ENCODE results near the gene ALDH3A1. TPM values are rescaled to one million over a fixed set of nuclear protein-coding genes. Genes with fewer than 3 reads are reported as not detected.

The ALDH3A1 gene
- polyA plus RNA-seq (2013, experiment 1 of 2) = not detected
- polyA plus RNA-seq (2013, experiment 2 of 2) = not detected

DNA sequence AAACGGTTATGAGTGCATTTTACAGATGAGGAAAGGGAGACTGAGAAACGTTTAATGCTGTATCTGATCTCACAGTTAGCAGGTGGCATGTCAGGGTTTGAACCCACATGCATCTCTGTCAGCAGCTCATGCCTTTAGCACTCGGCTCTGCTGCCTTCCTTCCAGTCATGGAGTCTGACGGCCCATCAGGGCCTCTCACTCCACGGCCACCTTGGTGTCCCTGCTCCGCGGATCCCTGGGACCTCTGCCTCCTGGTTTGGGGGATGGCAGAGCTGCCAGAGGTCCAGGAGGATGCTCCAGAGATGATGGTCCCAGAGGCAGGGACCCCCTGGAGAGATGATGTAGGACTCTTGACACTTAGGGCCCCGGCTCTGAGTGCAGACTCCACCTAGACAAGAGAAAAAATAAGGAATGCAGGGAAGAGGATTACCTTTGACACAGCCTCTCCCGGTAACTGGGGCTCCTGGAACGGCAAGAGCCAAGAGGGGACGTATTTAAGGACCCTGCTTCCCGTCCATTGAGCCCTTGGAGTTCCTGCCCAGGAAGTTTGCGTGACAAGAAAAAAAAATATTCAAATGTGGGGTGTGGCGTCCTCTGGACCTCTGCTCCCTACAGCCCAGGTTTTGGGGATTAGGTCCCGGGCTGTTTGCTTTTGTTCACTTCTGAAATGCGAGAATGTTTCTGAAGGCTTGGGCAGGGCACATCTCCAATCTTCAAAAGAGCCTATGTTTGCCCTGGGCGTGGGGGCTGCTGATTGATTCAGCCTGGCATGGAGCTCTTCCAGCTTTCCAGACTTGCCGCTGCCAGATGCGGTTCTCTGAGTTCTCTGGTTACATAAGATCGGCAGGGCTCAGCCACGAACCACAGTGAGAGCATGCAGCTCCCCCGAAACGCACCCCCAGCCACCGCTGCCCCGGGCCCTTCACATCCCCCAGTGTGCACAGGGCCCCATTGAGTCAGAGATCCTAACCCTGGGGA is at the start of gene ALDH3A1:
TSS of gene ALDH3A1 (minus strand) at position 470 of the 978 bp plus-strand sequence. CDS start 3,169 bp downstream, outside the sequence.
- Histone ChIP-seq H3K4me3 (ENCODE audit: extremely low read depth, insufficient read depth, low read length, poor library complexity, severe bottlenecking) (no peak within 1 kb of the TSS), H3K27ac (ENCODE audit: low read depth, low read length, severe bottlenecking) (no peak within 1 kb of the TSS), H3K36me3 (ENCODE audit: control insufficient read depth, insufficient read depth, low read length) (no peaks in the 10 kb centered on the region), H3K9me3 (ENCODE audit: control insufficient read depth, low read length) (no peaks in the 10 kb centered on the region), H3K4me1 (ENCODE audit: control insufficient read depth, insufficient read depth, low read length, poor library complexity, severe bottlenecking) (no peaks in the 10 kb centered on the region)
- 77 to 85% methylated on average over 20 of the region's 25 CpGs for WGBS, 2 experiments (ENCODE audit: insufficient coverage in 2 of 2)

DNA sequence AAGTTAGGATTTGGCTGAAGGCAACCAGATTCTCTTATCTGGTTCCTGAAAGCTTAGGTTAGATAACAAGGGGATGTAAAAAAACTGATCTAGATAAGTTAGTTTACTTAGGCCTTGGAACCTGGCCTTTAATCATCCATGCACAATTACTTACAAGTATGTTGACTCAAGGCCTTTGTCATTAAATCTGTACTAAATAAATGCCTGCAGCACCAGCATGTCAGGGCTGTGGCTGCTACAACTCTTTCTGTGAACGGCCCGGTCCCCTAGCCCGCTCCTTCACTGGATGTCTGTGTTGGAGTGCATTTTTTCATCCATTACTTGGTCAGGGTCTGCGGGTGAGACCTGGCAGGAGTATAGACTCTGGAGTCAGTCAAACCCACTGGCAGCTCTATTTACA is 48.4 kb upstream of the ALDH3A1 start:
- H3K4me3 ChIP-seq (ENCODE audit: extremely low read depth, insufficient read depth, low read length, poor library complexity, severe bottlenecking) = no peak overlapping the region
- H3K9me3 ChIP-seq (ENCODE audit: control insufficient read depth, low read length) = peaks cover 17% of the 10 kb centered on the region
- H3K4me1 ChIP-seq (ENCODE audit: control insufficient read depth, insufficient read depth, low read length, poor library complexity, severe bottlenecking) = no peaks in the 10 kb centered on the region
- no peak overlapping the region for H3K27ac ChIP-seq (ENCODE audit: low read depth, low read length, severe bottlenecking)
- H3K36me3 ChIP-seq (ENCODE audit: control insufficient read depth, insufficient read depth, low read length) = peaks cover 77% of the 10 kb centered on the region
- 85 to 92% methylated on average over 4 of the region's 4 CpGs for WGBS, 2 experiments (ENCODE audit: insufficient coverage in 2 of 2)

DNA sequence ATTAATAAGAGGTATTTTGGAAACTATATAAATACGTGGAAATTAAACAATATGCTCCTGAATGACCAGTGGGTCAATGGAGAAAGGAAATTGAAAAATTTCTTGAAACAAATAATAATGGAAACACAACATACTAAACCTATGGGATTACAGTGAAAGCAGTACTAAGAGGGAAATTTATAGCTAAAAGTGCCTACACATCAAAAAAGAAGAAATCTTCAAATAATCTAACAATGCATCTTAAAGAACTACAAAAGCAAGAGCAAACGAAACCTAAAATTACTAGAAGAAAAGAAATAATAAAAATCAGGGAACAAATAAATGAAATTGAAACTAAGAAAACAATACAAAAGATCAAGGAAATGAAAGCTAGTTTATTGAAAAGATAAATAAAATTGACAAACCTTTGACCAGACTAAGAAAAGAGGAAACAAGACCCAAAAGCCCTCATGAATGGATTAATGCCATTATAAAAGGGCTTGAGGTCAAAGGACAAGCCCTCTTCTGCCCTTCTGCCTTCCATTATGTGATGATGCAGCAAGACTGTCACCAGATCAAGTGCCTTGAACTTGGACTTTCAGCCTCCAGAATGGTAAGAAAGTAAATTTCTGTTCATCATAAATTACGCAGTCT is 43.9 kb upstream of the ALDH3A1 start:
- Histone ChIP-seq H3K36me3 (ENCODE audit: control insufficient read depth, insufficient read depth, low read length) (peaks cover 61% of the 10 kb centered on the region), H3K4me1 (ENCODE audit: control insufficient read depth, insufficient read depth, low read length, poor library complexity, severe bottlenecking) (no peaks in the 10 kb centered on the region), H3K4me3 (ENCODE audit: extremely low read depth, insufficient read depth, low read length, poor library complexity, severe bottlenecking) (no peak overlapping the region), H3K27ac (ENCODE audit: low read depth, low read length, severe bottlenecking) (no peak overlapping the region), H3K9me3 (ENCODE audit: control insufficient read depth, low read length) (peaks cover 12% of the 10 kb centered on the region)
- 100% methylated on average over 1 of the region's 3 CpGs; no CpG with 5 or more reads in 1 of the 2 experiments for WGBS, 2 experiments (ENCODE audit: insufficient coverage in 2 of 2)

DNA sequence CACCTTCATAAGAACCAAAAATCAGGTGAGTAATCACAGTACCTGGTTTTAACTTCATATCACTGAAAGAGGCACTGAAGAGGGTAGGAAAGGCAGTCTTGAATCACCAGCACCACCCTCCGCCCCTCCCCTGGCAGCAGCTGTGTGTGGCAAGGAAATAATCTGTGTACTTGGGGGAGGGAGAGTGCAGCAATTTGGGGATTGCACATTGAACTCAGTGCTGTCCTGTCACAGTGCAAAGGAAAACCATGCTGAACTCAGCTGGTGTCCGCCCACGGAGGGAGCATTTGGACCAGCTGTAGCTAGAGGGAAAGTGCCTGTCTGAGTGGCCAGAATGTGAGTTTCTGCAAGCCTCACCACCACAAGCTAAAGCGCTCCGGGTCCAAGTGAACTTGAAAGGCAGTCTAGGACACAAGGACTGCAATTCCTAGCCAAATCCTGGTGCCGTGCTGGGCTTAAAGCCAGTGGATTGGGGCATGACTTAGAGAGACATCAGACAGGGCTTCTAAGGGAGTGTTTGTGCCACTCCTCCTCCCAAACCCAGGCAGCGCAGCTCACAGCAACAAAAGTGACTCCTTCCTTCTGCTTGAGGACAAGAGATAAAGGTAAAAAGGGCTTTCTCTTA is 39.7 kb upstream of the ALDH3A1 start:
- H3K27ac ChIP-seq (ENCODE audit: low read depth, low read length, severe bottlenecking) = no peak overlapping the region
- H3K4me3 ChIP-seq (ENCODE audit: extremely low read depth, insufficient read depth, low read length, poor library complexity, severe bottlenecking) = no peak overlapping the region
- H3K36me3 ChIP-seq (ENCODE audit: control insufficient read depth, insufficient read depth, low read length) = peaks cover 19% of the 10 kb centered on the region
- no peaks in the 10 kb centered on the region for H3K9me3 ChIP-seq (ENCODE audit: control insufficient read depth, low read length)
- WGBS, 2 experiments (ENCODE audit: insufficient coverage in 2 of 2) = 83 to 98% methylated on average over 5 of the region's 7 CpGs
- no peaks in the 10 kb centered on the region for H3K4me1 ChIP-seq (ENCODE audit: control insufficient read depth, insufficient read depth, low read length, poor library complexity, severe bottlenecking)

DNA sequence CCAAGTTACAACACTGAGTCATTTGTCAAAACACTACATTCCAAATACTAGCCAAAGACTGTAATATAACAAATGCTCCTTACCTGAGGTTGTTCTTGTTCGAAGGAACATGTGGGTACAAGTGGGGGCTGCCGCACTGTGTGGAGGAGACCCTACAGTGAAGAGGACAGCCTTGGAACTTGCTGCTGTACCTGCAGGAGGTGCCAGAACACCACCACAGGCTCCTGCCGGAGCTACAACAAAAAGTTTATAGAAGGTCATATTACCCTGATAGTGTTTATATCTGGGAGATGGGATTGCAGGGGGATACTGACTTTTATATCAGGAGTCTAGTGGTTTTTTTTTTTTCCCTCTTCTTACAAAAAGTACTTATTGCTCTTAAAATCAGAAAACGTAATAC is 37.8 kb upstream of the ALDH3A1 start:
- Histone ChIP-seq H3K27ac (ENCODE audit: low read depth, low read length, severe bottlenecking) (no peak overlapping the region), H3K4me3 (ENCODE audit: extremely low read depth, insufficient read depth, low read length, poor library complexity, severe bottlenecking) (no peak overlapping the region), H3K4me1 (ENCODE audit: control insufficient read depth, insufficient read depth, low read length, poor library complexity, severe bottlenecking) (no peaks in the 10 kb centered on the region), H3K36me3 (ENCODE audit: control insufficient read depth, insufficient read depth, low read length) (peaks cover 17% of the 10 kb centered on the region), H3K9me3 (ENCODE audit: control insufficient read depth, low read length) (no peaks in the 10 kb centered on the region)
- WGBS, 2 experiments (ENCODE audit: insufficient coverage in 2 of 2) = 90 to 100% methylated on average over 1 to 2 of the region's 4 CpGs

DNA sequence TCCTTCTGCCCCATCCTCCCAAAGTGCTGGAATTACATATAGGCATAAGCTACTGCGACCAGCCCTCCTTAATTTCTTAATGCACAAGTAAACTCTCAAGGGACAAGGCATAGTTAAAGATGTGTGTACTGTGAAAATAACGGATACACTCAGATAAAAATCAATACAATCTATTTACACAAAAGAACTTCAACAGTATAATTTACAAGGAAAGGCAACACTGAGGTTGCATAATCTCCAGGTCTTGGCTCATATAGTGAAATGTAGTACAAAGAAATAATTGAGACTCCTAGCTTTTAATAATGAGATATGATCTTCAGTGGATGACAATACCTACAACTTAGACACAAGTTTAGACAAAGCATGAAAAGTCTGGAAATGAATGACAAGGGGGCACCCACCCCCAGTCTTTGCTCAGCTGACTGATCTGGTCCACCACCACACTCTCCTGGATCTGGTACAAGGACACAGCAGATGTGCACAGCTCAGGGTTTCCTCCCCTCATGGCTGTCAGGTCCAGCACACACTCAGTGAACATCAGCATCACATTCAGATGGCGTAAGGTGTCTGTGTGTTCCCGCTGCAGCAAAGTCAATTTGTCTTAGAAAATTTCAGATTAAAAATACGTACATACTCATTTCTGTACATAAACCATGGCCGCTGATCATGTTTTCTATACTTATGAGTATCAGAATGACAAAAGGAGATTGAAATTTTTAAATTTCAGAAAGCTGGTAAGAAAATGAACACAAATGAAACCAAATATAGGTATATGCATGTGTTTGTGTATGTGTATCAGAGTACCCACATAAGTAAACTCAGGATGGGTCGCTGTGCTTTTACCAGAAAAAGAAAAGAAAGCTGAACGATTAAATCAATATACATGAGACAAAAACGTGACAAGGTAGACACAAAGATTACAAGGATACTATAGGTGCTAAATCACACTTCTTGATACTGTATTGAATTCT is 33.7 kb upstream of the ALDH3A1 start:
- H3K36me3 ChIP-seq (ENCODE audit: control insufficient read depth, insufficient read depth, low read length) = peaks cover 19% of the 10 kb centered on the region
- 100% methylated on average over 1 of the region's 9 CpGs for WGBS, 2 experiments (ENCODE audit: insufficient coverage in 2 of 2)
- no peak overlapping the region for H3K4me3 ChIP-seq (ENCODE audit: extremely low read depth, insufficient read depth, low read length, poor library complexity, severe bottlenecking)

DNA sequence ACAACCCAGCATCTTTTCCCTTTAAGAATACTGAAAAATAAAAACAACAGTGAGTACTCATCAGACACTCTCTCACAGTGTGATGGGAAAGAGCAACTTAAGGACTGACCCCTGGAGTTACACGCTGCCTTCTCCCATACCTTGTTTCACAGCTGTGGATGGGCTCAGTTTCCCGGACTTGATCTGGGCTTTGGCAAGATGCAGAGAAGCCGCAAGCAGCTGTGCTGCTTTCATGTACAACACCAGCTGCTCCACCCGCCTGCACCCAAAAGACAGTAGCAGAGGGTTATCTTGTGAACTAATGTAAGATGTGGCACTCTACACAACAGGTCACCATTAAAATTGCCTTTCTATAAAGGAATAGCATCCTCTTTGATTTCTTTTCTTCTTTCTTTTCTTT is 32.7 kb upstream of the ALDH3A1 start:
- Histone ChIP-seq H3K36me3 (ENCODE audit: control insufficient read depth, insufficient read depth, low read length) (peaks cover 29% of the 10 kb centered on the region), H3K9me3 (ENCODE audit: control insufficient read depth, low read length) (no peaks in the 10 kb centered on the region), H3K4me3 (ENCODE audit: extremely low read depth, insufficient read depth, low read length, poor library complexity, severe bottlenecking) (no peak overlapping the region), H3K27ac (ENCODE audit: low read depth, low read length, severe bottlenecking) (no peak overlapping the region), H3K4me1 (ENCODE audit: control insufficient read depth, insufficient read depth, low read length, poor library complexity, severe bottlenecking) (no peaks in the 10 kb centered on the region)
- 83 to 100% methylated on average over 1 to 2 of the region's 4 CpGs for WGBS, 2 experiments (ENCODE audit: insufficient coverage in 2 of 2)

More for the DNA sequence above, 33.7 kb upstream of the ALDH3A1 start:
- H3K4me1 ChIP-seq (ENCODE audit: control insufficient read depth, insufficient read depth, low read length, poor library complexity, severe bottlenecking) = no peaks in the 10 kb centered on the region
- no peaks in the 10 kb centered on the region for H3K9me3 ChIP-seq (ENCODE audit: control insufficient read depth, low read length)
- H3K27ac ChIP-seq (ENCODE audit: low read depth, low read length, severe bottlenecking) = no peak overlapping the region

DNA sequence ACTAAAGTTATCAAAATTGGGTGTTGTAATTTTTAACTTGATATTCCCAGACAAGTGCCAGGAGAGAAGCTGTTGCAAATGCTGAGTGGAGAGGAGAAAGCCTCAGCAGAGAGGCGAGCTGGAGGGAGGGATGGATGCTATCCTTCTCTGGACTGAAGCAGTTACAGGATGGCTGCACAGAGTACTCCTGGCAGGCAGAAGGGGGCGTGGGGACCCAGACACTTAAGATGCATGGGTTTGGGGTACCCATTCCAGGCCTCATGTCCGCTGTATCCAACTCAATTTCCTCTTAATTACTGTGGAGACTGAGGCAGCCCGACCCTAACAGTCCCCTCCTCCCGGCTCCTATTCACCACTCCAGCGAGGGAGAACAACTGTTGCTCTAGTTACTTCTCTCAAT is 25.4 kb upstream of the ALDH3A1 start:
- WGBS, 2 experiments (ENCODE audit: insufficient coverage in 2 of 2) = 90 to 100% methylated on average over 3 to 4 of the region's 6 CpGs
- H3K4me3 ChIP-seq (ENCODE audit: extremely low read depth, insufficient read depth, low read length, poor library complexity, severe bottlenecking) = no peak overlapping the region

DNA sequence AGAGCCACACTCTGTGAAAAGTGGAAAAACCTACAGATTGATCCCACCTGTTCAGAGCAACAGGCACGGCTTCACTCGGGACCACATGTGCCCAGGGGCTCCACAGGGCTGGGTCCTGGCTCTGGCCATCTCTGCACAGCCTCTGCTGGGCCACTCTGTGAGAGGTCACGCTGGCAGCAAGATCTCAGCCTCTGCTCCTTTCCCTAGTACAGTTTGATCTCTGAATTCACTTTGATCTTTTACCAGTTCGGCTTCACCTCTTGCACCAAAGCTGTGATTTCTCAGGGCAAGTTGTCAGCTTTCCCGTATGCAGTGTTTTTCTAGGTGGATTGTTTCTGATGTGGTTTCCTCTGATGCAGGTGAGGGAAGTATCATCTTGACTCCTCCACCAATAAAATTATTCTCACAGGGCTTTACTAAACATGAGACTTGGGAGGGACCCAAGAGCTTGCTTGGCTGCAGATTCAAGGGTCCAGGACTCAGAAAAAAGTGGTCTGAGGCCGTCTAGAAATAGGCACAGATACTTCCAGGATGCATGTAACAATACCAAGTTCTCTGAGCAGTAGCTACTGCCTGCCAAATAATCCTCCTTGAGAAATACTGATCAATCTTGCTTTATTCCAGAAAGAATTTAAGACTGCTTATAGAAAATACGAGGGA is 24.0 kb upstream of the ALDH3A1 start:
- H3K27ac ChIP-seq (ENCODE audit: low read depth, low read length, severe bottlenecking) = no peak overlapping the region
- H3K36me3 ChIP-seq (ENCODE audit: control insufficient read depth, insufficient read depth, low read length) = peaks cover 19% of the 10 kb centered on the region
- no peaks in the 10 kb centered on the region for H3K9me3 ChIP-seq (ENCODE audit: control insufficient read depth, low read length)
- no peaks in the 10 kb centered on the region for H3K4me1 ChIP-seq (ENCODE audit: control insufficient read depth, insufficient read depth, low read length, poor library complexity, severe bottlenecking)
- WGBS, 2 experiments (ENCODE audit: insufficient coverage in 2 of 2) = 83 to 94% methylated on average over 4 of the region's 7 CpGs
- no peak overlapping the region for H3K4me3 ChIP-seq (ENCODE audit: extremely low read depth, insufficient read depth, low read length, poor library complexity, severe bottlenecking)

More for the DNA sequence above, 25.4 kb upstream of the ALDH3A1 start:
- H3K36me3 ChIP-seq (ENCODE audit: control insufficient read depth, insufficient read depth, low read length) = peaks cover 30% of the 10 kb centered on the region
- no peak overlapping the region for H3K27ac ChIP-seq (ENCODE audit: low read depth, low read length, severe bottlenecking)
- H3K9me3 ChIP-seq (ENCODE audit: control insufficient read depth, low read length) = no peaks in the 10 kb centered on the region
- no peaks in the 10 kb centered on the region for H3K4me1 ChIP-seq (ENCODE audit: control insufficient read depth, insufficient read depth, low read length, poor library complexity, severe bottlenecking)
